Frontal cortex (tissue), 4 donors: ENCODE measurements around the gene CMTR1. TPM values are rescaled to one million over a fixed set of nuclear protein-coding genes. Genes with fewer than 3 reads are reported as not detected.
"Not testable (repeated sequence)": the region's sequence is repeated elsewhere in the genome, so short reads cannot be mapped to it uniquely, and the experiment has no call there.

Experiments
- DNase-seq, 2 donors: peaks; one replicate each; pipeline ENCODE4 v3.0.0; 2012; ENCODE audit warnings: low spot score in 2 of 2
- FAIRE-seq: peaks from 2 replicates; lab custom pipeline; 2012; peaks lifted over from hg19 to GRCh38; lab: Jason Lieb, UNC
- total RNA-seq: library from RNA; depleted of rRNA; stranded (reverse); fragments of >200 nt; gene quantifications from one replicate; pipeline ENCODE4 v1.2.3, GENCODE V29; 2014
- donor health status: control.
- donor health status: control.
- donor health status: control.

Gene CMTR1, protein sequence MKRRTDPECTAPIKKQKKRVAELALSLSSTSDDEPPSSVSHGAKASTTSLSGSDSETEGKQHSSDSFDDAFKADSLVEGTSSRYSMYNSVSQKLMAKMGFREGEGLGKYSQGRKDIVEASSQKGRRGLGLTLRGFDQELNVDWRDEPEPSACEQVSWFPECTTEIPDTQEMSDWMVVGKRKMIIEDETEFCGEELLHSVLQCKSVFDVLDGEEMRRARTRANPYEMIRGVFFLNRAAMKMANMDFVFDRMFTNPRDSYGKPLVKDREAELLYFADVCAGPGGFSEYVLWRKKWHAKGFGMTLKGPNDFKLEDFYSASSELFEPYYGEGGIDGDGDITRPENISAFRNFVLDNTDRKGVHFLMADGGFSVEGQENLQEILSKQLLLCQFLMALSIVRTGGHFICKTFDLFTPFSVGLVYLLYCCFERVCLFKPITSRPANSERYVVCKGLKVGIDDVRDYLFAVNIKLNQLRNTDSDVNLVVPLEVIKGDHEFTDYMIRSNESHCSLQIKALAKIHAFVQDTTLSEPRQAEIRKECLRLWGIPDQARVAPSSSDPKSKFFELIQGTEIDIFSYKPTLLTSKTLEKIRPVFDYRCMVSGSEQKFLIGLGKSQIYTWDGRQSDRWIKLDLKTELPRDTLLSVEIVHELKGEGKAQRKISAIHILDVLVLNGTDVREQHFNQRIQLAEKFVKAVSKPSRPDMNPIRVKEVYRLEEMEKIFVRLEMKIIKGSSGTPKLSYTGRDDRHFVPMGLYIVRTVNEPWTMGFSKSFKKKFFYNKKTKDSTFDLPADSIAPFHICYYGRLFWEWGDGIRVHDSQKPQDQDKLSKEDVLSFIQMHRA
- total RNA-seq: 31.0 TPM

DNA sequence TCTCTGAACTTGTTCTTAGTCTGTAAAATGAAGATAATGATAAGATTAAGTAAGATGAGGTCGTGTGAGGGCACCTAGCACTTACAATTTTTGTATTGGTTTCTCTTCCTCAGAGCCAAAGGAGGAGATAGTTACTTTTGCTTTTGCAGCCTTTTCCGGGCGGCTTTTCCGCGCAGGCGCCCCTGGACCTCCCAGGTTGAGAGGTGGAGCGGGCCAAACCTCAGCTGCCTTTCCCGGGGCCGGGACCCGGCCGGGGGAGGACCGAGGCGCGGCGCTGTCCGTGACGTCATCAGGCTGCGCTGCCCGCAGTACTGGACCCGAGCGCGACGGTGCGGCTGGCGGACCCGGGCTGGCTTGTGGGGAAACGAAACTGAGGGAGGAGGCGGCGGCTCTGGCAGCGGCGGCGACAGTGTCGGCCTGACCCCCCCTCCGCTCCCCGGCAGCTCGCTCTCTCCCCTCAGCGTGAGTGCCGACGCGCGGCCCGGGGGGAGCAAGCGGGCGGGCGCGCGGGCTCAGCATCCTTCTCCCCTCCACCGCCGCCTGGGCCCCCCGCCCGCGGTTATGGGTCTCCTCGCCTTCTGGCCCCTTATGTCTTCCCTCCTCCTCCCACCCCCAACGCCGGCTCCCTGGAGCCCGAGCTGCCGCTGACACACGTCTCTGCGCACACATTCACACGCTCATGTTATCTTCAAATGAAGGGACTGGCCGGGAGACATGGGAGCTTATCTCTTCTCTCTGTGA lies at the start of gene CMTR1:
Gene CMTR1 (plus strand): TSS at position 306 of the 741 bp plus-strand sequence. CDS start 2,409 bp downstream, outside the sequence.
- DNase-seq: peak; percentile 92 to 94
- no peak for FAIRE-seq

DNA sequence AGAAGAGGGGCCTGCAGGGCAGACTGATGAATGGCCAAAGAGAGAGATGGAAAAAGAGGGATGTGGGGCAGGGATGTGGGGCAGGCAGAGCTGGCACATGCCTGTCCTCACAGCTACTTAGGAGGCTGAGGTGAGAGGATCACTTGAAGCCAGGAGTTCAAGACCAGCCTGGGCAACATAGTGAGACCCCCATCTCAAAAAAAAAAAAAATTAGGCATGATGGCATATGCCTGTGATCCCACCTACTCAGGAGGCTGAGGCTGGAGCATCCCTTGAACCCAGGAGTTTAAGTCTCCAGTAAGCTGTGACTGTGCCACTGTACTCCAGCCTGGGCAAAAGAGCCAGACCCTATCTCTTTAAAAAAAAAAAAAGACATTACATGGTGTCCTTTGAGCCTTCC lies 44.4 kb upstream of the CMTR1 start:
- FAIRE-seq: no peak
- no peak for DNase-seq

DNA sequence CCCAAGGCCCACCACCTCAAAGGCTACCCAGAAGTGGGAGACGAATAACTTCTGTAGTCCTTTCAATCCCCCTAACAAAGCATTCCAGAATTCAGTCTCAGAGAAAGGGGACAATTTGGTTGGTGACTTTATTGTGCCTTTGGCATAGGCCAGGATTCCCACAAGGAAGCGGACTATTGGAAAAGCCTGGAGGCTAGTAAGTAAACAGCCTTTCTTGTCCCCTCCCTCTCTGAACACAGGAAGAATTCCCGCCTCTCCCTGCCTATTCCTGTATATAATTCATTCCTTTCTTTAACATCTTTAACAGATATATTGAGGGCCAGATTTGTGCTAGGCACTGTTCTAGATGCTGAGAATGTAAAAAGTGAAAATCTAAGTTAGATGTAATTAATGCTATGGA lies 43.2 kb upstream of the CMTR1 start:
- no peak for FAIRE-seq
- DNase-seq: no peak

DNA sequence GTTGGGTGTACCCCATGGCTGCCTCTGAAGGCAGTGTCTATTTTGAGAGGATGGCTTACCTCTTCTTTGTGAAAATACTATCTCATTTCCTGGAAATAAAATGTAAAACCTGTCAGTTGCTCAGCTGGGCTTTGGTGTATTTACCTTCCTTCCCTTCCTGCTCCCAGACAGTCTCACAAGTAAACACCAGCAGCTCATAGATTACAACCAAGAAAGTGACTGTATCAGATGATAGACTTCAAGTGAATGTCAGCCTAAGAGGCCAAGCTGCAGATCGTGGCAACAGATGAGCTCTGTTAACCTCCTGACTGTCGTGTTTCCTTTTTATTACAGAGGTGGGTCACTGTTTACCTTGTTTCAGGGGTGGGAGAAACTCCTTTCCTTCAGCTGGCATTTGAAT lies 41.9 kb upstream of the CMTR1 start:
- FAIRE-seq (no peak), DNase-seq (no peak)

DNA sequence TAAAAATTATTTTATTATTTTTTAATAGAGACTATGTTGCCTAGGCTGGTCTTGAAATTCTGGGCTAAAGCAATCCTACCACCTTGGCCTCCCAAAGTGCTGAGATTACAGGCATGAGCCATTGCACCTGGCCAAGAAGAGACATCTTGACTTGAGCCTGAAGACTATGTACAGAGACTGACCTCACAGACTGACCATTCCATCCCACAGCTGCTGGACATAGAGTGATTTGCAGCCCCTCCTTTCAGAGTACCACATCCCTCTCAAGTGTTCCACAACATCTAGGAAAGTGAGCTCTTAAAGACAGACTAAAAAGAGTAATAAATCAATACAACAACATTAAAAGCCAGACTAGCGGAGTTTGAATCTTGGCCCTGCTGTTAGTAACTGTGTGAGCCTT lies 40.2 kb upstream of the CMTR1 start:
- FAIRE-seq: no peak
- no peak for DNase-seq

DNA sequence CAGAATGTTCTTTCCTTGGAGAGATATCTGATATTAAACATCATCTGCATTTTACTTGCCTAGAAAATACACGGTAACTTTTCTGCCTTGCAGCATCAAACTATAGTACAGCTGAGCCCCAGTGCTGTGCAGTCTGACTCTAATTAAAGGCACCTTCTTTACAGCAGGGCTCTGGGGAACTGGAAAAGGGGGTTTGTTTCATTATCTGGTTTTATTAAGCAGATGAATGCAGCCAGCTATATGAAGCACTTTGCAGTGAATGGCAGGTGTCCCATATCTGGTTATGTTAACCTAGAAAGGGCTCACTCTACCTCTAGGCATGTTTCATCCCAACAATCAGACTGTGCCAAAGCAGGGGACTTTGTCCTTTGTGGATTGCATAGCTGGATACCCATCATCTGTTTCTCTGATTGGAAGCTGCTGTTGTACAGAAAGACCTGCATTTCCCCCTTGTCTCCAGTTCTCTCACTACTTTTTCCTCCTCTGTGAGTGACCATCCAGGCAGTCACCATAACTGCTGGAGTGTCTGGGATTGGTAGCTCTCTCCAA lies 39.6 kb upstream of the CMTR1 start:
- DNase-seq (no peak), FAIRE-seq (no peak)

DNA sequence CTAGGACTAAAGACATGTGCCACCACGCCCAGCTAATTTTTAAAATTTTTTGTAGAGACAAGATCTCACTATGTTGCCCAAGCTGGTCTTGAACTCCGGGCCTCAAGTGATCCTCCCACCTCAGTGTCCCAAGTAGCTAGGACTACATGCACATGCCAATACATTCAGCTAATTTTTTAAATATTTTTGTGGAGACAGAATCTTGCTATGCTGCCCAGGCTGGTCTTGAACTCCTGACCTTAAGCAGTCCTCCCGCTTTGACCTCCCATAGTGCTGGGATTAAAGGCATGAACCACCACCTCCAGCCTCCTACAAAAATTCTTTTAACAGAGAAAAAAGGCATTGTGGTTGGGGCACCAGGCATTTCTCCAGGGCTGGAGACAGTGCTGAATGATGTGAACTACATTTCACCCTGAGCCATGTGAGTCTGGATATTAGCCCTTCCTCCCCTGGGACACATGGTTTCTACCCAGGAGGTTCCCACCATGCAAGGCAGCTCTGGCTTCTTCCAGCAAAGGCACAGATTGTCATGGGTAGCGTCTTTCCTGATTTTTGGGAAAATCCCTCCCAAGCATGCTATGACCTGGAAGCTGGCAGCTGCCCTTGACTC lies 36.3 kb upstream of the CMTR1 start:
- no peak for FAIRE-seq
- no peak for DNase-seq

DNA sequence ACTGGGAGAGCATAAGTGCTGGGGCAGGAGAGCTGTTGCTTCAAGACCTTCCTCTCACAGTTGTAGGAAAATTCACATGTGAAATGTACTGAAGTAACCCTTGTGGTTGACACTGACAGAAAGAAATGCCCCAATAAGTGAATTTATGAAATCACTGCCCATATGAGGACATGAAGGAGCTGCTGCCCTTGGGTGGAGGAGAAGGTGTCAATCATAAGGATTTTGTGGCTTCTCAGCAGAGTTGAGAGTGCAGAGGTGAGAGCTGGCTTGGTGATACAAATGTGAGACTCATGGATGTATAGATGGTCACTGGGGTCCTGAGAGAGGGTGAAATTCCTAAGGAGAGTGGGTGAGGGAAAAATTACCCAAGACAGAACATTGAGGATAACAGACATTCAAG lies 33.9 kb upstream of the CMTR1 start:
- DNase-seq (no peak), FAIRE-seq (no peak)

DNA sequence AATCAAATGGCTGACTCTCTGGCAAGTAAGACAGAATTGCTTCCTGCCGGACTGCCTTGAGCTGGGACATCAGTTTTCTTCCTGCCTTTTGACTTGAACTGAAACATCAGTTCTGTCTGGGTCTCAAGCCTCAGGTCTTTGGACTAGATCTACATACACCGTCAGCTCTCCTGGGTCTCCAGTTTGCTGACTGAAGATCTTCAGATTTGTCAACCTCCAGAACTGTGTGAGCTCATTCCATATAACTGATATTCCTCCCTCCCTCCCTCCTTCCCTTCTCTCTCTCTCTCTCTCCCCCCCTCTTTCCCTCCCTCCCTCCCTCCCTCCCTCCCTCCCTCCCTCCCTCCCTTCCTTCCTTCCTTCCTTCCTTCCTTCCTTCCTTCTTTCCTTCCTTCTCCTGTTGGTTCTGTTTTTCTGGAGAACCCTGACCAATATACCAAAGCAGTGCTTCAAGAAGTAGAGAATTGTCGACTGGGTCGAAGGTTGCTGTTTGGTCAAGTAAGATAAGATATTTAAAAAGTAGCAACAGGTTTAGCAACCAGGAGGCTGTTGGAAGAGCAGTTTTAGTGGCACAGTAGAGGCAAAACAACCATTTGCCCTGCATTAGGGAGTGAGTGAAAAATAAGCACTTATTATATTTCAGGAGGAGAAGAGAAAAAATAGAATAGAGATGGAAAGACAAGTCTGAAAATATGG lies 33.1 kb upstream of the CMTR1 start:
- FAIRE-seq: no peak
- no peak for DNase-seq

DNA sequence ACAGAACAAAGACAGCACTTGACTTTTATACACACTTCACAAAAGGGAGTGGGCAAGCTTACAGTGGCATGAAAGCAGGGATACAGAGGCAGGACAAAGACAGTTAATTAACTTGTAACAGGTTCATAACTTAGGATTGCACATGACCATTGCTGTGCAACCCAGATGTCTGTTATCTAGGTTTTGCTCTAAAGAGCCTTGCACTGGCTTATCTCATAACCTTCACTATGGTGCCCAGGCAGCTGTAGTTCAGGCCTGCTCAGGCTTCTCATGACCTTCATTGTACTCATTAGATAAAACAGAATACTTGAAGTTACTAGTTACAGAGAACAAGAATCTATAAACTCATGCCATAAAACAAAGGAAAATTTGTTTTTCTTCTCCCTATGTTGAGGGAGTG lies 31.4 kb upstream of the CMTR1 start:
- not testable (repeated sequence) for FAIRE-seq, DNase-seq

DNA sequence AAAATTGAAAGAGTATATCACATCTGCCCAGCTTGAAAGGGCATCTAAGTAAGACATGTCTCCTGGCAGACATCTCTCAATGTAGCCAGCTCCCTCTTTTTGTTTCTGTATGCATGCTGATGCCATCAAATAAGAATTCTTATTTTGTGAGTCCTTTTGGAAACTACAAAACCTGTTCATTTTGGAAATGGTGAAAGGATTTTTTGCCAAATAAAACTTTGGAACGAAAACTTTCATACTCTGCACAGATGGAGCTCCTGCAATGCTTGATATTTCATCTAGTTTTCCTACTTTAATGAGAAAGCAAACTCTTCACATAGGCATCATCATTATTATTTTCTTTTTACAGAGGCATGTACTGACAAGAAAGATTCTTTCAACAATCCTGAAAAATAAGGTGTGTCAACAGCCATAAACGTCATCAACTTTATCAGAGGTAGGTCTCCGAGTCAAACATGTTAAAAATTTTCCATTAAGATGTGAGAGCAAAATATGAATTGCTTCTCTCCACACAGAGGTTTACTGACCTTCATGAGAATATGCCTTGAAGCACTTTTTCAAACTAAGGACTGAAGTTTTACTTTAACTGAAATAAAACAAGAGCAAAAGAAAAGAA lies 26.2 kb upstream of the CMTR1 start:
- no peak for FAIRE-seq
- DNase-seq: no peak

DNA sequence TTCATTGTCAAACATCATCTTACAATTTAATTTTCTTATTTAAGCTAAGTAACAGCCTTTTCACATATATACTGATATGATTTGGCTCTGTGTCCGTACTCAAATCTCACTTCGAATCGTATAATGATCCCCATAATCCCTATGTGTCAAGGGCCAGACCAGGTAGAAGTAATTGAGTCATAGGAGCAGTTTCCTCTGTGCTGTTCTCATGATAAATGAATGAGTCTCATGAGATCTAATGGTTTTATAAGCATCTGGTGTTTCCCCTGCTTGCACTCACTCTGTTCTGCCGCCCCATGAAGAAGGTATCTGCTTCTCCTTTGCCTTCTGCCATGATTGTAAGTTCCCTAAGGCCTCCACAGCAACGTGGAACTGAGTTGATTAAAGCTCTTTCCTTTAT lies 25.1 kb upstream of the CMTR1 start:
- FAIRE-seq (no peak), DNase-seq (no peak)

DNA sequence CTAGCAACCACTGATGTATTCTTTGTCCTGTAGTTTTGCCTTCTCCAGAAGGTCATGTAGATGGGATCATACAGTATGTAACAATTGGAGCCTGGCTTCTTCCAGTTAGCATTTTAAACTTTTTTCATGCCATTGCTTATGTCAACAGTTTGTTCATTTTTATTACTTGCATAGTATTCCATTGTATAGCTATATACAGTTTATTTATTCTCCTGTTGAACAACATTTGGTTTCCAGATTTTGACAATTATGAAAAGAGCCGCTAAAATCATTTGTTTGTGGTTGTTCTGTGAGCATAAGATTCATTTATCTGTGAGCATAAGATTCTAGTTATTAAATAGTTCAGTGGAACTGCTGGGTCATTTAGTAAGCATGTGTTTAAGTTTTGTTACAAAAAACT lies 23.5 kb upstream of the CMTR1 start:
- DNase-seq (no peak), FAIRE-seq (no peak)

DNA sequence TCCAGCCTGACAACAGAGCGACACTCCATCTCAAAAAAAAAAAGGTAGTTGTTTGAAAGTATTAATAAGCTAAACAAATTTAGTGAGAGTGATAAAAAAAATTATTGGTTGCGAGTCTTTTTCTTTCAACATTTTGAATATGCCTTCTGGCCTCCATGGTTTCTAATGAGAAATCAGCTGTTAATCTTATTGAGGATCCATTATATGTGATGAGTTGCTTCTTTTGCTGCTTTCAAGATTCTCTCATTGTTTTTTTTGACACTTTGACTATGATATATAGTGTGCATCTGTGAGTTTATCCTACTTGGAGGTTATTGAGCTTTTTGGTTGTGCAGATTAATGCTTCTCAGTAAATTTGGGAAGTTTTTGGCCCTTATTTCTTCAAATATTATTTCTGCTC lies 15.6 kb upstream of the CMTR1 start:
- no peak for FAIRE-seq

DNA sequence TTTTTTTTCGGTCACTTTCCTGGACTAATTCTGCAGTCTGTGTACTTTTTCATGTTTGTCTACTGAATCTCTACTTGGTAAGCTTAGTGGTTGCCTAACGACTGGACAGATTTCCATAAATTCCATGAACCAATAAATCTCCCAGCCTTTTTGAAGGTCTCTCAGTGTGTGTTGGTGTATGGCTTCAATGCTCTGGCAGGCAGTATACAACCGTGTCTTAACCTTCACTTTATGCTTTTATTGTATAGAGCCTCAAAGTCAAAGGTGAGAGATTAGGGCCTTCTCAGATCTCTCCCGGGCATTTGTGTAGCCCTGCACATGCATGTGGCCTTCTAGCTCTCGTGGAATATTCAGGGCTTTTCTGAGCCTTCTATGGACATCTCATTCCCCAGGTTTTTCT lies 14.3 kb upstream of the CMTR1 start:
- FAIRE-seq (no peak), DNase-seq (no peak)

More for the DNA sequence above, 15.6 kb upstream of the CMTR1 start:
- DNase-seq: no peak

DNA sequence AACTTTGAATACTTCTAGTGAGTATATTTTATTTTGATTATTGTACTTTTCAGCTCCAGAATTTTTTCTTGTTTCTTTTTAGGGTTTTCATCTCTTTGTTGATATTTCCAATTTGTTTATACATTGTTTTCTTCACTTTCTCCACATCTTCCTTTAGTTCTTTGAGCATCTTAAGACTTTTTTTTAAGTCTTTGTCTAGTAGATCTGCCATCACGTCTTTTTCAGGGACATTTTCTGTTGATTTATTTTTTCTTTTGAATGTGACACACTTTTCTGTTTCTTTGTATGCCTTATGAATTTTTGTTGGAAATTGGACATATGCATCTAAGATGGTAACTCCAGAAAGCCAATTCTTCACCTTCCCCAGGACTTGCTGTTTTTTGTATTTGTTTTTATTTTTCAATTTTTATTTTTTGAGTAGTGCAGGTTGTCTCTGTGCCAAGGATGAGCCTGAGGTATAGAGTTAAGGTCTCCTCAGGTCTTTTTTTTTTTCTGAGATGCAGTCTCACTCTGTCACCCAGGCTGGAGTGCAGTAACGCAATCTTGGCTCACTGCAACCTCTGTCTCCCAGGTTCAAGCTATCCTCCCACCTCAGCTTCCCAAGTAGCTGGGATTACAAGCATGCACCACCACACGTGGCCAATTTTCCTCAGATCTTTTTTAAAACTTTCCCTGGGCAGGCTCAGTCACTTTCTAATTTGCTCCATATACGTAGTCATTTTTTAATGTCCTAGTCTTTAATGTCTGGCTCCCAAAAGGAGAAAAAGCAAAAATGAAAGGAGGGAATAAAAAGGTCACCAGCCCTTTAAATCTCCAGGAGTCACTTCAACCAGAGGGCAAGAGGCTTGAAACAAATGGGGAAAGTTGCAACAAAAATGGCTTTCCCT lies 6.7 kb upstream of the CMTR1 start:
- FAIRE-seq: no peak
- no peak for DNase-seq

DNA sequence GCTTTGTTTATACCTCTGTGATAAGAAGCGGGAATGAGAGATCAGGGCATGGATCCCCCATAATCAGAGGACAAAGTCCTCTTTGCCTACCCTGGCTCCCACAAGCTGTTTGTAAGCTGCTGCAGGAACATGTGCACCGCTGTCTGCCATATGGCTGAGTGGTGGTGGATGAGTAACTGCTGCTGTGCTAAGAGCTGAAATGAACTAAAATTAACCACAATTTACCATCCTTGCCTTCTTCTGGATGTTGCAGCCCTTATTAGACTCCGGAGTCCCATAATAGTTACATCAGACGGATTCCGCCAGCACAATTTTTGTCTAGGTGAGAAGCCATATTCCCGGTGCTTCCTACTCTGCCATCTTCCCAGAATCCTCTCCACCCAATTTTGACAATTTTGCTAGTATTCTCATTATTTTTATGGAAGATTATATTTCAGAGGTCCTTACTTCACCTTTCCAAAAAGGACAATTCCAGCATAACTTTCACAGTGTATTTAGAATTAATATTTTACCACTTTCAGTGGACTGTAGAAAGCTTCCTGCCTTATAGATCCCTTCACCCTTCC lies 6.0 kb upstream of the CMTR1 start:
- no peak for FAIRE-seq
- DNase-seq: no peak

DNA sequence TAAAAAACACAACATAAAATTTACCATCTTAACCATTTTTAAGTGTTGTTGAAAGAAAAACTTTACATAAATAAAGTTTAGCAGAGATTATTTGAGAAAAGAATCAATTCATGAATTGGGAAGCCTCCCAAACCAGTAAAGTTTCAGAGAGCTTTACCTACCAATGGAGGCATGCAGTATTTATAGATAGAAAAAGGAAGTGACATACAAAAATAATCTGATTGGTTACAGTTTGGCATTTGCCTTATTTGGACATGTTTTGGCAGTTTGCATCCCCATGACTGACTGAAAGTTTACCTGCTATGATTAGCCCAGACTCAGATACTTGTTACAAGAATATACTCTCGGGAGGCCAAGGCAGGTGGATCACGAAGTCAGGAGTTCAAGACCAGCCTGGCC lies 3.7 kb upstream of the CMTR1 start:
- FAIRE-seq (no peak), DNase-seq (no peak)
